Astrocyte of the cerebellum (primary cell): Measurements from ENCODE around the gene NVL.

Source experiments
- DNase-seq: peaks from one replicate; pipeline ENCODE4 v3.0.0-alpha.2; 2011; ENCODE audit warnings: low read depth
- H3K4me3 ChIP-seq: 2 replicates; pipeline ENCODE4 v1.5.1; 2011; ENCODE audit warnings: mild to moderate bottlenecking, low read depth, low read length, moderate library complexity
- CTCF ChIP-seq: IDR thresholded peaks from 2 replicates; pipeline ENCODE4 v1.5.1; 2012; ENCODE audit warnings: low read length, low read depth, moderate library complexity, mild to moderate bottlenecking; ENCODE audit errors: missing control alignments
- in situ Hi-C: cut with HindIII; loops from 2 replicates; pipeline ENCODE4 v1.10.0; 2017; ENCODE audit warnings: low sequenced_read_pairs

The NVL gene

GRCh38 chr1:224238212-224238611, 91.8 kb downstream of the NVL start:
- in situ Hi-C loops: no loop called here
- DNase-seq: no peak
- no peak for TF ChIP-seq CTCF
- H3K4me3 ChIP-seq: no peak overlapping the region

DNA sequence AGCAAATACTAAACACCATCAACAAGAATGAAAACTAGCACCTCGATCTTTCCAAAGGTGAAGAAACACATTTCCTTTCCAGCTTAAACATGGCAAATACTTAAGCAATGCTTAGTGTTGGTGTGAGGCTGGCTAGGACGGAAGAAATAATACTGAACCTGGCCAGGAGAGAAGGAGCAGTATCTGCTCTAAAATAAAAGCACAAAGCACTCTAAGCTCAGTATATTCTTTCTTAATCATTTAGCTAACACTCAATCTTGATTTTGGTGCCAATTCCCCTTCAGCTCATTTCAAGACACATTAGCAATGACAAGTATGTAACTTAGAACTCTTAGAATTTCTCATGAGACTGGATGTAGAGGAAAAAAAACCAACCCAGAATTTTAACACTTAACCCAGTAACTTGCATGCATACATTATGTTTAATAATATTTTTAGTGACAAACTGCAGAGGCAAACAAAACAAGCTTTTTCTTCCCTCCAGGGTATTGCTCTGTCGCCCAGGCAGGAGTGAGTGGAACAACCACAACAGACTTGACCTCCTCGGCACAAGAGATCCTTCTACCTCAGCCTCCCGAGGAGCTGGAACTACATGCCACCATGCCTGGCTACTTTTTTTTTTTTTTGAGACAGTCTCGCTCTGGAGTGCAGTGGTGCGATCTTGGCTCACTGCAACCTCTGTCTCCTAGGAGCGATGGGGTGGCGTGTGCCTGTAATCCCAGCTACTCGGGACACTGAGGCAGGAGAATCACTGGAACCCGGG, 92.7 kb downstream of the NVL start:
- DNase-seq: no peak
- no peak for TF ChIP-seq CTCF
- in situ Hi-C loops: no loop called here
- H3K4me3 ChIP-seq: no peak overlapping the region

DNA sequence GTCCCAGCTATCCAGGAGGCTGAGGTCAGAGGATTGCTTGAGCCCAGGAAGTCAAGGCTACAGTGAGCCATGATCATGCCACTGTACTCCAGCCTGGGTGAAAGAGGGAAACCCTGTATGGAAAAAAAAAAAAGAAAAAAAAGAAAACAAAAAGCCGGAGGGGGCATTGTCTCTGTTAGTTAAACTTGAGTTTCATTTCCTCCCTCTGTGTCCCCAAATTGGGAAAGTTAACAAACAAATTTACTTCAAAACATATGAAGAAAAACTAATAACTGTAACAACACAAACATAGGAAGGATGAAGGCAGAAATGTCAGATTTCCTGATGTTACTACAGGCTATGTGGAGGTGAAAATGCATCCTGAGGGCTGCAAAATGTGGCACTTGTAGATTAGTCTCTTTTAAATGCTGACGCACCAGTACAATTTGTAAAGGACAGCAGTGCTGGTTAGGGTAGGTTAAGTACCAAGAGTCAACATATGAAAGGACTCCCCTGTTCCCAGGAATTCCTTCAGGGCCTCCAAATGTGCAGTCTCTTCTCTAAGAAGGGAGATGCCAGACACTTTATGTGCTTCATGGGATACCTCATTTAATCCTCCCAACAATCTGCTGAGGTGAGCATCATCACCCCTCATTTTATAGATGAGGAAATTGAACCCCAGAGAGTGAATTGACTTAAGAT, 94.0 kb downstream of the NVL start:
- DNase-seq: no peak

DNA sequence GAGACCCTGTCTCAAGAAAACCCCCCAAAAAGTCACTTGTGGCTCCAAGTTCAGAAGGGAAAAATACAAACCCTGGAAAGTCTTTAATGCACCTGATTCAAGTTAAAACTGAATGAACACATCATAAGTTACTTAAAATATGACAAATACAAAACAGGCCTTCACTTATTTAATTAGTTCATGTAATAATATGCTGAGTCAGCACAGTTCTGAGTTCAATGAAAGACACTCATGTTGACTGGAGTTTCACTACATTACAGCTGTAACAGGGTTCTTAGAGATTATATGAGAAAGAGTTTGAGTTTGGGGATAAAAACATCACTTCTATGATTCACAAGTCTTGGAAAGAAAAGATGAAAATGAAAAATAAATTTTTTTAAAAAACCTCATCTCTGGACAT, 96.0 kb downstream of the NVL start:
- H3K4me3 ChIP-seq: no peak overlapping the region
- in situ Hi-C loops: no loop called here
- no peak for TF ChIP-seq CTCF
- no peak for DNase-seq

More for the DNA sequence above, 94.0 kb downstream of the NVL start:
- no peak for TF ChIP-seq CTCF
- in situ Hi-C loops: no loop called here
- H3K4me3 ChIP-seq: no peak overlapping the region

DNA sequence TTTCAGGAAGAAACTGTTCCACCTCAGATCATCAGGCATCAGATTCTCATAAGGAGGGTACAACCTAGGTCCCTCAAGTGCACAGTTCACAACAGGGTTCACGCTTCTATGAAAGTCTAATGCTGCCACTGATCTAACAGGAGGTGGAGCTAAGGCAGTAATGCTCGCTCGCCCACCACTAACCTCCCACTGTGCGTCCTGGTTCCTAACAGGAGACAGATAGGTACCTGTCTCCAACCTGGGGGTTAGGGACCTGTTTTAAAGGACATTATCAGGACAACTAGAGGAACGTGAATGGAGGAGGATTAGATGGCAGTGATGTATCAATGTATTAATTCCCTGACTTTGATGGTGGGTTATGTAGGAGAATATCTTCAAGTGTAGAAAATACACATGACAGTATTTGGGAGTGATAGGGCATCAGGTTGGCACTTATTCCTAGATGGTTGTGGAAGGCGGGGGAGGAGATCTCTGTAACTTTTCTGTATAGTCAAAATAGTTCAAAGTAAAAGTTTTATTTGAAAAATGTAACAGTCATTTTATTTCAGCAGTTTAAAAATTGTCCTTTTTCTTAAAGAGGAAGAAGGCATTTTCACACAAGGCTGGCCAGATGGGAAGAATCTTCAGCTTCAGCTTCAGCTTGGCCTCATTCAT, 103.0 kb downstream of the NVL start:
- DNase-seq: no peak
- H3K4me3 ChIP-seq: no peak overlapping the region
- TF ChIP-seq CTCF: no peak
- in situ Hi-C loops: no loop called here

- in situ Hi-C loops: no loop called here
- no peak for TF ChIP-seq CTCF
- H3K4me3 ChIP-seq: no peak overlapping the region
- DNase-seq: peak; percentile 74
Measured at GRCh38 chr1:224223819-224224714, 105.9 kb downstream of the NVL start.
